NCI-H2107 treated with DMSO at 0.1 percent for 48 hours (cell line): ENCODE measurements around the gene TMEM147.
A peak's percentile ranks its signal among the peaks of the same experiment; 100 is the strongest.

Experiments
- DNase-seq: peaks from one replicate; lab custom pipeline; 2025; ENCODE audit not compliant: unreplicated experiment; lab: John Stamatoyannopoulos, UW

The TMEM147 gene, protein sequence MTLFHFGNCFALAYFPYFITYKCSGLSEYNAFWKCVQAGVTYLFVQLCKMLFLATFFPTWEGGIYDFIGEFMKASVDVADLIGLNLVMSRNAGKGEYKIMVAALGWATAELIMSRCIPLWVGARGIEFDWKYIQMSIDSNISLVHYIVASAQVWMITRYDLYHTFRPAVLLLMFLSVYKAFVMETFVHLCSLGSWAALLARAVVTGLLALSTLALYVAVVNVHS

GRCh38 chr19:35545001-35545854, at the start of gene TMEM147:
Gene TMEM147 (plus strand): TSS chr19:35545626. CDS start chr19:35545740, 114 bp downstream.
- peak; percentile 29 for DNase-seq

DNA sequence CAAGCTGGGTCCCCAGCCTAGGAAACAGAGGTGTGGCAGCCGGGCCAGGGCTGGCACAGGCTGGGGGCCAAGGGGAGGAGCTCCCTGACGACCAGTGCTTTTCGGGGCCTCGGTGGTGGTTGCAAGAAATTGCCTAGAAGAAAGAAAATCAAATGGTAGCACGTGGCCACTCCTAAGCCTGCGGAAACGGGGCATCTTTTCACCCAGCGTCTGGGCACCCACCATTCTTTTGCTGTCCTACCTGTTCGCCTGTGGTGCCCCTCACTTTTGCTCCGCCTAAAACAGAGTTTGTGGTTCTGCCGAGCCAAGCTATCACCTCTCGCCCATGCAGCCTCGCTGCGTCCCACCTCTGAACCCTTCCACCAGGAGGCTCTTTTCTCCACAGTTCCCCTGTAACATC, 48.0 kb upstream of the TMEM147 start:
- DNase-seq = no peak

DNA sequence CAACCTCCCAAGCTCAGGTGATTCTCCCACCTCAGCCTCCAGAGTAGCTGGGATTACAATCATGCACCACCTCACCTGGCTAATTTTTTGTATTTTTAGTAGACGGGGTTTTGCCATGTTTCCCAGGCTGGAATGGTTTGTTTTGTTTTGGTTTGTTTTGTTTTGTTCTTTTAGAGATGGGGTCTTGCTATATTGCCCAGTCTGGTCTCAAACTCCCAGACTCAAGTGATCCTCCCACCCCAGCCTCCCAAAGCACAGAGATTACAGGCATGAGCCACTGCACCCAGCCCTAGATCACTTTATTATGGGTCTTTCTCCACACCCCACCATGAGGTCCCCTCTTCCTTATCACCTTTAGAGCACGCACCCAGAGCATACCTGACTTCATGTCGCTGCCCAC, 47.2 kb upstream of the TMEM147 start:
- DNase-seq = no peak

DNA sequence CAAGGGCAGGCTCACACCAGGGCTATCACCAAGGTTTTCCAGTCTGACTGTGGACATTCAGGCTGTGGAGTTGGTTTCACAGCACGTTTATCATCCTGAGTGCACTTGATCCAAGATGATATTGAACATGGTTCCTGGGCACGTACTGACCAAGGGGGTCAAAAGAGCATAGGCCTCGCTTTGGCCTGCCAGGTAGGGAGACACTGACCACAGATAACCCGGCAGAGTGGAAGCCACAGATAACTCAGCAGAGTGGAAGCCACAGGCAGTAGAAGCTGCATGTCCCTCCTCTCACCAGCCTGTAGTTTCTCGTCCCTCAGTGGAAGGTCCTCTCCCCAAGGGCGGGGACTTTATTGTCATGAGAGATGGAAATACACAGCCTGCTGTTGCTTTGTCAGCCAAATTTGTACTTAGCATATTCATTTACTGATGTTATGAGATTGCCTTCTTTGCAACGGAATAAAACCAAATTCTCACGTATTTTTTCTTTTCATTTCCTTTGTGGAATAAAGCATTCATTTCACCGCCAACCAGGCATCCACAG, 46.4 kb upstream of the TMEM147 start:
- no peak for DNase-seq

DNA sequence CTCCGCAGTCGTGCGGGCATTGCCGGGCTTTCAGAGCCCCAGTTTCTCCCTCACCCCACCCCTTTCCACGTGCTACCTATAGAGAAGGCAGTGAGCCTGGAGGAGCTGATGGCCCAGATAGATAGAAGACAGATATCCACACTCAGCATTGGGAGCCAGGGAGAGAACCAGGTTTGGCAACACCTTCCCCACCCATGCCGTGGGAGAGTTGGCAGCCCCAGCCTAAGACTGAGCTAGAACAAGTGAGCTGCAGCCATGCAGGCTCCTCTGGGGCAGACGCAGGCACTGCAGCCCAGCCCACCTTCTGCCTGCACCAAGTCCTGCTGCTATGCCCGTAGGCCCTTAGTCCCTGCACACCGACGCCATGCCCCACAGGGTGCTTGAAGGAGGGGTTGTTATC, 44.8 kb upstream of the TMEM147 start:
- DNase-seq = no peak

DNA sequence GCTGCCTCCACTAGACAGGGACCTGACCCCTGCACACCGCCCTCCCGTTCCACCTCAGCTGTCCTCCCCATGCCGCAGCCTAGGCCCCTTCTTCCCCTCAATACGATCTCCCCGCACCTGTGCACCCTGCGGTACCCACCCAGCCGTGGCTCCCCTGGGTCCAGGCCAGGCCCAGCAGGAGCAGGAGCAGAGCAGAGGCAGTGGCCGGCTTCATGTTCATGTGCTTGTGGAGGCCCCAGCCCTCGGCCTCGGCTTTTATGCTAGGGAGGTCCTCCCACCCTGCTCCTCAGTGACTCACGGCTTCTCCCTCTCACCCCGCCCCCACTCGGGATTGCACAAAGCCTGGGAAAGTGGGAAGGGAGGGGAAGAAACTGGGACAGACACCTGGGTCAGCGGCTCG, 43.7 kb upstream of the TMEM147 start:
- no peak for DNase-seq

GRCh38 chr19:35502751-35503150, 42.7 kb upstream of the TMEM147 start:
- DNase-seq = no peak

DNA sequence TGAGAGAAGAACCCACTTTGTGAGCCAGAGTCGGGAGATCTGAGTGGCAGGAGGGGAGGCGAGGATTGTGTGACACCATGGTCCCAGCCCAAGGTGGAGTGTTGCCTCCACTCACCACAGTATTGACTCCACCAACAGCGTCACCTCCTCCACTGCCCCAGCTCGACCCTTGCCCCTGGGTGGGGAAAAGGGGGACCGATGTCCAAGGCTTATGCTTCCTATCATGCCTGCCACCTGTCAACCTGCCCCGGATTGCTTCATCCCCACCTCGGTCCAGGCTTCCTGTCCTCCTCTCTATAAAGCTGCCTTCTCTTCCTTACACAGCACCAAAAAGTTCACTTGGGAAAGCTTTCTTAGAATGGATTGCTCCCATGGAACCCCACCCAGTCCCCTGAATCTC, 39.4 kb upstream of the TMEM147 start:
- no peak for DNase-seq

GRCh38 chr19:35507561-35507960, 37.9 kb upstream of the TMEM147 start:
- DNase-seq = no peak

- no peak for DNase-seq
Observed at GRCh38 chr19:35508129-35508528, 37.3 kb upstream of the TMEM147 start.

GRCh38 chr19:35509018-35509652, 36.3 kb upstream of the TMEM147 start:
- no peak for DNase-seq

DNA sequence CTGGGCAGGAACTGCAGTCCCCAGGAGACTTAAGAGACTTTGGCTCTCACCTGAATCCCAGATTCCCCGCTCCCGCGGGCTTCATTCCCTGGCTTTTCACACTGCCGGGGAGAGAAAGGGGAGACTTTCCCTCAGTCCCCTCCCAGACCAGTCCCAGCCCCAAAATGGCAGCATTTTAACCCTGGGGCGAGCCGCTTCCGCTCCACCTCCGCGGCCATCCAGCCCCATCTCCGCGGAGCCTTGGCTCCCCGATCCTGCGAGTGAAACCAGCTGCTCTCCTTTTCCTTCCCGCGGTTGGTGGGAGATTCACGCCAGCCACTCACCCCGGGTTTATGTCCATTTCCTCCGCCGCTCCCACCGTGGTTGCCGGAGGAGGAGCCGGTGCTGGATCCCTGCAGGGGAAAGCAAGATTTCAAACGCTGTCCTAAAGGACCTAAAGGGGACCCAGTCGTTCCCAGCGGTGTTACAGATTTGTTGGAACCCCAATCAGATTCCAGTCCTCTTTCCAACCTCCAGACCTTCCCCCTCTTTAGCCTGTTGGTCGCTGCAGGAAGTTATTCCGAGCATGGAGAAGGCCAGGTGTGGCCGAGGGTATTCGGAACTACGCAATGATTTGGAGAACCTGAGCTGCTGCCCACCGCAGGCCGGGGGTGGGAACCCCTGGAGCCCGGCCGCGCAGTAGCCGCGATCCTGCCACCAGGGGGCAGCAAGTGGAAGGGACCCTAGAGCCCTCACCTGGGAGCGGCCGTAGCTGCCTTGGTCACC, 35.4 kb upstream of the TMEM147 start:
- peak; percentile 19 for DNase-seq

DNA sequence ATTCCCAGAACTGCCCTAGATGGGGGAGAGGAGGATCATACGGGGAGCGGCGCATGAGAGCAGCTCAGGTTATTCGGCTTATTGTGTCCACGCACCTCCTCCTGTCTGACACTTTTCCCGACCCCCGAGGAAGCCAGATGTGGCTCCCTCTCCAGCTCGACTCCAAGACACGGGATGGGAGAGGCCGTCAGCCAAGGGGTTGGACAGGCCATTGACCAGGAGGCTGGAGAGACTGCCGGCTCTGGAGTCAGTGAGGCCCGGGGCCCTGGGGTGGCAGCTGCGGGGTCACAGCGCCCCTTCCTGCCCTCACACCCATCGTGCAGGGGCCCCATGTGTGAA, 34.8 kb upstream of the TMEM147 start:
- no peak for DNase-seq

DNA sequence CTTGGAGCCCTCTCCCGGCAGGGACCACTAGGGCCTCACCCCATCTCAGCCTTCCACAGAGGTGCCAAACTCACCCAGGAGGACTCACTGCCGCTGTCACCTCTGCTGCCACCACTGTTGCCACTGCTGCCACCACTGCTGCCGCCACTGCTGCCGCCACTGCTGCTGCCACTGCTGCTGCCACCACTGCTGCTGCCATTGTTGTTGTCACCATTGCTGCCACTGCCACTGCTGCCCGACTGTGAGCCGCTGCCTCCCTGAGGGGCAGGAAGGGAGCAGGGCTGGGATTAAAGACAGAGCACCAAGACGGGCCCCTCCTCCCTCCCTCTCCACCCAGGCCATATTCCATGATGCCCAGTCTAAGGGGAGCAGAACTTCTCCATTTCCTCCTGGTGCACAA, 34.1 kb upstream of the TMEM147 start:
- DNase-seq = no peak

GRCh38 chr19:35512831-35513627, 32.4 kb upstream of the TMEM147 start:
- DNase-seq = no peak

GRCh38 chr19:35513628-35514281, 31.7 kb upstream of the TMEM147 start, which contains the start of gene DMKN:
Gene DMKN (minus strand): TSS chr19:35513649. CDS start chr19:35513475, 174 bp downstream.
- no peak for DNase-seq

DNA sequence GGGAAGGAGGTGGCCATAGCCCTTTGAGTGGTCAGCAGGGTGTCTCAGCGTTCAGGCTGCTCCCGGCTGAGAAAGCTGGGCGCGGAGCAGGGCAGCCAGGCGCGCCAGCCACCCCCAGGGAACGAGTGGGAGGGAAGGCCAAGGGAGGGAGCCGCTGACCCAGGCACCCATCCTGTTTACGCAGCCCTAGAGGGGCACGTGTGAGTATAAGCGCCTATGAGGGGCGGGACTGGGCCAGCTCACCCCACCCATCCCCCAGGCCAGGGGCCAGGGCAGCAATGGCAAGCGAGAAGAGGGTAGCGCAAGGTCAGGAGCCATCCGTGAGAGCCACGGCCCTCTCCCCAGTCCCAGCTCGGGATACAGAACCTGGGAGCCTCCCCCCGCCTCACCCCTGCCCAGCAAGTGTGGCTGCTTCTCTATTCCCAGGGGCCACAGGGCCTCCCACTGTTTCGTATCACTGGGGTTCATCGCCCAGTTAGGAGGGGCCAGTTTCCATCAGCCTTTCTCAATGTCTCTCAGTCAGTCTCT, 31.1 kb upstream of the TMEM147 start:
- DNase-seq = no peak

DNA sequence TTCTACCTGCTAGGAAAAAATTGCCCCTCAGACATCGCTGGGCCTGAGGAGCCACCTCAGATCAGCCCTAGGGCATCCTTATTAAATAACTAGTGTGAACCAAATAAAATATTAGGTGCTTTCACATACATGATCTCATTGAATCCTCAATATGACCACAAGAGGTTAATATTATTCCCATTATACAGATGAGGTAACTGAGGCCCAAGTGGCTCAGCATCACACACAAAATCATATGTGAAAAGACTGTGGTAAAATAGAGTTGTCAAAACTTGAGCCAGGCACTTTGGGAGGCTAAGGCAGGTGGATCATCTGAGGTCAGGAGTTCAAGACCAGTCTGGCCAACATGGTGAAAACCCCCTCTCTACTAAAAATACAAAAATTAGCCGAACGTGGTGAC, 29.1 kb upstream of the TMEM147 start:
- DNase-seq = no peak

- DNase-seq = no peak
Observed at GRCh38 chr19:35517342-35517741, 28.1 kb upstream of the TMEM147 start.
